GM12878 (cell line): ENCODE measurements around the gene ZNF484.
"Not testable (repeated sequence)": the region's sequence is repeated elsewhere in the genome, so short reads cannot be mapped to it uniquely, and the experiment has no call there.

Experiments
- BCLAF1 ChIP-seq: fragments of 450-650 bp; IDR thresholded peaks from 2 replicates; pipeline ENCODE4 v1.6.1; 2017; ENCODE audit warnings: antibody characterized with exemption, mild to moderate bottlenecking, moderate library complexity
- CTCF ChIP-seq, 3 experiments: IDR thresholded peaks in 2 of 3; conservative IDR thresholded peaks in 1 of 3; 2 replicates each; pipeline ENCODE4 v1.5.1; 2011; ENCODE audit warnings: low read depth in 3 of 3, low read length in 3 of 3, mild to moderate bottlenecking in 3 of 3, control low read depth in 2 of 3, moderate library complexity in 2 of 3, inconsistent platforms in 1 of 3, mixed read lengths in 1 of 3; ENCODE audit not compliant: control insufficient read depth in 2 of 3, insufficient read depth in 1 of 3; ENCODE audit errors: extremely low read depth in 1 of 3
- EZH2 ChIP-seq: IDR thresholded peaks from 2 replicates; pipeline ENCODE4 v1.6.1; 2012; ENCODE audit warnings: low read depth, mild to moderate bottlenecking, control low read depth, inconsistent platforms, low read length, borderline replicate concordance; ENCODE audit not compliant: control insufficient read depth
- HDAC2 ChIP-seq: fragments of 200-600 bp; sonication (generic); IDR thresholded peaks from 2 replicates; pipeline ENCODE4 v1.6.1; 2017
- JUNB ChIP-seq: IDR thresholded peaks from 2 replicates; pipeline ENCODE4 v1.6.1; 2016; ENCODE audit warnings: antibody characterized with exemption, mild to moderate bottlenecking
- PKNOX1 ChIP-seq: fragments of 450-650 bp; IDR thresholded peaks from 2 replicates; pipeline ENCODE4 v1.6.1; 2016; ENCODE audit warnings: mild to moderate bottlenecking
- POLR2A ChIP-seq: IDR thresholded peaks from 2 replicates; pipeline ENCODE4 v1.6.1; 2011; ENCODE audit warnings: low read depth, mild to moderate bottlenecking, low read length
- RAD21 ChIP-seq: IDR thresholded peaks from 2 replicates; pipeline ENCODE4 v1.6.1; 2011; ENCODE audit warnings: mild to moderate bottlenecking, low read depth, low read length, moderate library complexity; ENCODE audit not compliant: insufficient read depth
- REST ChIP-seq: IDR thresholded peaks from 2 replicates; pipeline ENCODE4 v1.6.1; 2012; ENCODE audit warnings: mild to moderate bottlenecking, low read depth, low read length
- TAF1 ChIP-seq: IDR thresholded peaks from 2 replicates; pipeline ENCODE4 v1.6.1; 2011; ENCODE audit warnings: mild to moderate bottlenecking, low read depth, low read length, borderline replicate concordance
- USF2 ChIP-seq: IDR thresholded peaks from 2 replicates; pipeline ENCODE4 v1.6.1; 2011; ENCODE audit warnings: low read depth, low read length, improper control_type of control experiment, borderline replicate concordance
- ZNF622 ChIP-seq: fragments of 450-650 bp; IDR thresholded peaks from 2 replicates; pipeline ENCODE4 v1.6.1; 2017; ENCODE audit warnings: mild to moderate bottlenecking, inconsistent platforms

- TF ChIP-seq USF2; JUNB; EZH2; CTCF (IDR thresholded peaks at IDR 0.05 in 2 of 3, conservative IDR thresholded peaks at IDR 0.05 in 1 of 3; ENCODE audit: control insufficient read depth in 2 of 3, extremely low read depth in 1 of 3, insufficient read depth in 1 of 3, low read depth in 3 of 3, low read length in 3 of 3); HDAC2; RAD21; PKNOX1; TAF1; REST; BCLAF1; POLR2A; ZNF622: not testable (repeated sequence)
These were observed 68.1 kb downstream of the ZNF484 start for GRCh38 chr9:92809629-92810326.
